ENCODE data around the gene NOS3. TPM values are rescaled to one million over a fixed set of nuclear protein-coding genes. Genes with fewer than 3 reads are reported as not detected.

The NOS3 gene
- total and polyA plus RNA-seq, 2 of the 13 experiments (the other 11 are each of a cell fraction or from before 2014, with no cell fraction given) = 3.7 to 7.5 TPM

- 51% methylated on average over 15 of the region's 18 CpGs for WGBS (ENCODE audit: low lambda C conversion rate)
- no peaks in the 10 kb centered on the region for H3K79me2 ChIP-seq (ENCODE audit: insufficient read depth, low read length)
- H3K4me3 ChIP-seq (replicated peaks in 1 of 3; ENCODE audit: insufficient read depth in 1 of 3, low read depth in 2 of 3, low read length in 3 of 3) = no peak overlapping the region
- POLR2A ChIA-PET = interaction anchor here (0.5 to 1.4 kb wide), 2 partner anchors 12 to 50 kb away, joined by 3 to 7 read pairs; partner anchors contain the start of gene ABCB8
- intact Hi-C loops (cut with micrococcal nuclease; ENCODE audit: unreplicated experiment) = no loop called here
- no peak overlapping the region for H2AFZ ChIP-seq (ENCODE audit: low read length)
- no peak for DNase-seq (ENCODE audit: low spot score)
- TF ChIP-seq BCLAF1 (IDR thresholded peaks at IDR 0.05) (no peak), MZF1 (CRISPR knock-in tag; IDR thresholded peaks at IDR 0.05; ENCODE audit: borderline replicate concordance) (no peak), ZNF619 (CRISPR knock-in tag; IDR thresholded peaks at IDR 0.05) (no peak), SRSF9 (IDR thresholded peaks at IDR 0.05; ENCODE audit: borderline replicate concordance, insufficient read depth, low read depth, low read length, poor library complexity, severe bottlenecking) (no peak), ZNF468 (CRISPR knock-in tag; IDR thresholded peaks at IDR 0.05) (no peak), CREM (IDR thresholded peaks at IDR 0.05) (no peak), CREM (CRISPR knock-in tag; IDR thresholded peaks at IDR 0.05) (no peak), ZBTB7A (CRISPR knock-in tag; IDR thresholded peaks at IDR 0.05) (no peak), HOXA9 (CRISPR knock-in tag; IDR thresholded peaks at IDR 0.05; ENCODE audit: borderline replicate concordance) (no peak), NFYB (CRISPR knock-in tag; IDR thresholded peaks at IDR 0.05) (no peak), ZNF878 (CRISPR knock-in tag; IDR thresholded peaks at IDR 0.05) (no peak)
- ATAC-seq = peak; percentile 11
- H4K20me1 ChIP-seq (ENCODE audit: insufficient read depth, low read length) = no peaks in the 10 kb centered on the region
- H3K9ac ChIP-seq (ENCODE audit: insufficient read depth, low read depth, low read length) = no peak overlapping the region
- no peak overlapping the region for H3K4me2 ChIP-seq (ENCODE audit: low read depth, low read length)
- no peaks in the 10 kb centered on the region for H3K9me3 ChIP-seq (ENCODE audit: low read length)
- peaks cover 14% of the 10 kb centered on the region for H3K4me1 ChIP-seq (ENCODE audit: insufficient read depth, low read length)
- no peaks in the 10 kb centered on the region for H3K27me3 ChIP-seq (ENCODE audit: control insufficient read depth in 1 of 2, insufficient read depth in 2 of 2, low read length in 2 of 2)
- H3K36me3 ChIP-seq (replicated peaks in 1 of 2; ENCODE audit: control insufficient read depth in 1 of 2, insufficient read depth in 2 of 2, low read length in 2 of 2) = no peaks in the 10 kb centered on the region
- CTCF ChIA-PET (ENCODE audit: low intra/inter-chr PET ratio, low total read pairs) = no interaction called here
- in situ Hi-C loops (cut with HindIII; ENCODE audit: extremely low pct_ligation_motif_present, low pct_unique_long_range_greater_than_20kb) = no loop called here
- BruUV-seq (replicated peaks) = no TSS peak
- no peak overlapping the region for H3K27ac ChIP-seq (ENCODE audit: extremely low read length, insufficient read depth, low read length)
- FAIRE-seq = no peak
Measured at GRCh38 chr7:151039850-151040548, 49.2 kb downstream of the NOS3 start.
